Measurements from ENCODE around the gene SCEL. TPM values are rescaled to one million over a fixed set of nuclear protein-coding genes. Genes with fewer than 3 reads are reported as not detected.

The SCEL gene
- total and polyA plus RNA-seq, 2 of the 4 experiments (the other 2 are of a cell fraction), result not detected

DNA sequence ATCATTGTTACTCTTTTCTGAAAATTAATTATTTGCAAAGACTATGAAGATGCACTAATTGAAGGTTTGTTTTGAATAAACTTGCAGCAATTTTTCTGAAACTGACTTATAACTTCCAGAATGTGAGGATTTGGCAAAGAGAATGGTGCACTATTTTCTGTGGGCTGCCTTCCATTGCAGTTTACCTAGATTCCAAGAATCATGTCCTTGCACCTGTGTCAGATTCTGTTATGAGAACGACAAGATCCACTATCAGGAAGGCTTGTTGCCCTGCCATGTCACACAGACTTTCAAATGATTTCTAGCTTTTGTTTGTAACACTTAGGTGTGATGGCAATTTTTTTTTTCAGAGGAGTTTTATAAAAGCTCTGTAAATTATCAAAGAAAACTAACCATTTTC lies 156.4 kb downstream of the SCEL start:
- Histone ChIP-seq H3K4me1 (ENCODE audit: control insufficient read depth, insufficient read depth, low read length) (no peaks in the 10 kb centered on the region), H3K4ac (ENCODE audit: low read depth, low read length) (no peak overlapping the region), H3K9me3 (ENCODE audit: control insufficient read depth, insufficient read depth, low read length) (no peaks in the 10 kb centered on the region), H3K4me2 (ENCODE audit: low read depth, low read length) (no peak overlapping the region), H3K4me3 (ENCODE audit: insufficient read depth, low read depth, low read length) (no peak overlapping the region), H2AK5ac (ENCODE audit: low read depth, low read length) (no peak overlapping the region), H3K9me1 (ENCODE audit: insufficient read depth, low read length) (no peaks in the 10 kb centered on the region), H3K14ac (replicated peaks; ENCODE audit: low read depth, low read length) (no peak overlapping the region), H3K27me3 (ENCODE audit: control insufficient read depth, insufficient read depth, low read length) (peaks cover 6% of the 10 kb centered on the region), H2AFZ (replicated peaks; ENCODE audit: low read length, poor library complexity) (no peak overlapping the region), H3K36me3 (ENCODE audit: control insufficient read depth, insufficient read depth, low read length) (no peaks in the 10 kb centered on the region), H2BK20ac (ENCODE audit: low read depth, low read length) (no peak overlapping the region), H2BK5ac (ENCODE audit: low read depth, low read length, poor library complexity, severe bottlenecking) (no peak overlapping the region), H4K20me1 (ENCODE audit: insufficient read depth, low read length) (no peaks in the 10 kb centered on the region), H2AK9ac (replicated peaks; ENCODE audit: low read depth, low read length, poor library complexity) (no peak overlapping the region), H3K27ac (ENCODE audit: insufficient read depth, low read length) (no peak overlapping the region), H4K8ac (ENCODE audit: low read depth in 2 of 2, low read length in 2 of 2) (no peak overlapping the region), H3K23ac (ENCODE audit: low read depth, low read length) (no peak overlapping the region), H4K91ac (ENCODE audit: insufficient read depth, low read depth, low read length) (no peak overlapping the region), H2BK15ac (ENCODE audit: low read depth, low read length) (no peak overlapping the region), H4K5ac (ENCODE audit: low read depth, low read length) (no peak overlapping the region), H3K9ac (ENCODE audit: low read depth, low read length) (no peak overlapping the region), H3K18ac (ENCODE audit: low read depth, low read length) (no peak overlapping the region), H3K79me1 (ENCODE audit: low read depth in 1 of 2, low read length in 2 of 2) (no peaks in the 10 kb centered on the region), H2BK120ac (ENCODE audit: low read depth, low read length) (no peak overlapping the region), H3K56ac (ENCODE audit: extremely low read depth, insufficient read depth, low read length) (no peak overlapping the region)
- CTCF ChIA-PET, result no interaction called here
- BruUV-seq (replicated peaks), result no TSS peak
- intact Hi-C loops (cut with micrococcal nuclease), result no loop called here
- no CpG with 5 or more reads among the region's 1 CpG for WGBS, 2 experiments (ENCODE audit: extremely low coverage in 2 of 2, insufficient read length in 1 of 2)
- dilution Hi-C loops (cut with HindIII; ENCODE audit: low sequenced_read_pairs, unreplicated experiment), result no loop called here
- POLR2A ChIA-PET (ENCODE audit: unreplicated experiment), result no interaction called here
- in situ Hi-C loops (cut with MboI; ENCODE audit: low sequenced_read_pairs), result no loop called here
- no peak for DNase-seq
- ATAC-seq (ENCODE audit: low read depth), result no peak
- TF ChIP-seq RCOR1 (IDR thresholded peaks at IDR 0.05; ENCODE audit: insufficient replicate concordance, low read length) (no peak), POLR2A (IDR thresholded peaks at IDR 0.05; ENCODE audit: low read depth, low read length) (no peak), SMC3 (IDR thresholded peaks at IDR 0.05; ENCODE audit: low read depth, low read length) (no peak), RFX5 (IDR thresholded peaks at IDR 0.05; ENCODE audit: low read depth, low read length) (no peak), CEBPB (IDR thresholded peaks at IDR 0.05; ENCODE audit: low read depth, low read length) (no peak), MAFK (IDR thresholded peaks at IDR 0.05; ENCODE audit: low read depth, low read length) (no peak)
- TF ChIP-seq, protein P1, sequence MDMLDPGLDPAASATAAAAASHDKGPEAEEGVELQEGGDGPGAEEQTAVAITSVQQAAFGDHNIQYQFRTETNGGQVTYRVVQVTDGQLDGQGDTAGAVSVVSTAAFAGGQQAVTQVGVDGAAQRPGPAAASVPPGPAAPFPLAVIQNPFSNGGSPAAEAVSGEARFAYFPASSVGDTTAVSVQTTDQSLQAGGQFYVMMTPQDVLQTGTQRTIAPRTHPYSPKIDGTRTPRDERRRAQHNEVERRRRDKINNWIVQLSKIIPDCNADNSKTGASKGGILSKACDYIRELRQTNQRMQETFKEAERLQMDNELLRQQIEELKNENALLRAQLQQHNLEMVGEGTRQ (IDR thresholded peaks at IDR 0.05; ENCODE audit: low read depth, low read length), result no peak

All from IMR-90 (cell line).